K562 (cell line): ENCODE measurements around the gene FCGR2B. TPM values are rescaled to one million over a fixed set of nuclear protein-coding genes. Genes with fewer than 3 reads are reported as not detected.
"Not testable (repeated sequence)": the region's sequence is repeated elsewhere in the genome, so short reads cannot be mapped to it uniquely, and the experiment has no call there.

ENCODE experiments used
- ATAC-seq: fragments of 200-7000 bp; cut with Tn5 transposase; 3 replicates; pipeline ENCODE4 v1.9.1; 2020; ENCODE audit warnings: moderate library complexity
- BruUV-seq: library from RNA; stranded (reverse); fragments of 400-500 nt; replicated peaks from 2 replicates; lab custom pipeline; 2021; lab: Mats Ljungman, UMichigan
- CTCF ChIA-PET: fragments of 300-600 bp; formaldehyde crosslinking; extraction: SDS; loops from one replicate; lab custom pipeline; 2021; ENCODE audit warnings: low intra/inter-chr PET ratio; lab: Yijun Ruan, JAX
- POLR2A ChIA-PET: fragments of 300-600, 350-650 bp; sonication (Branson Sonifier 250); formaldehyde crosslinking; extraction: SDS; loops from one replicate; lab custom pipeline; 2021; ENCODE audit warnings: antibody characterized with exemption, inconsistent platforms; lab: Yijun Ruan, JAX
- DNase-seq, 4 experiments: peaks; one replicate each; pipeline versions ENCODE4 v3.0.0 to v3.0.0-alpha.2; 2011 to 2018; ENCODE audit warnings: low spot score in 3 of 4, mixed read lengths in 3 of 4; ENCODE audit errors: extremely low read depth in 1 of 4
- FAIRE-seq: peaks from 2 replicates; lab custom pipeline; 2011; peaks lifted over from hg19 to GRCh38; lab: Jason Lieb, UNC
- H2AFZ ChIP-seq: 2 replicates; pipeline ENCODE4 v1.6.0; 2011; ENCODE audit warnings: low read depth, low read length, control low read depth, inconsistent platforms
- H3K27ac ChIP-seq: fragments of 200-600 bp; 3 replicates; pipeline ENCODE4 v1.8.0; 2011; ENCODE audit warnings: low read depth, mild to moderate bottlenecking, control low read depth, inconsistent platforms, low read length, moderate library complexity, mixed read lengths; ENCODE audit errors: extremely low read depth
- H3K27me3 ChIP-seq, 2 experiments: fragments of 300-600 bp in 1 of 2; 2 replicates in 1 of 2; 3 replicates in 1 of 2; pipeline versions ENCODE4 v1.6.0 to v1.8.0; 2011; ENCODE audit warnings: inconsistent platforms in 2 of 2, low read length in 2 of 2, mild to moderate bottlenecking in 1 of 2, mixed read lengths in 1 of 2, moderate library complexity in 1 of 2; ENCODE audit not compliant: control insufficient read depth in 2 of 2, insufficient read depth in 2 of 2
- H3K36me3 ChIP-seq: fragments of 300-600 bp; 3 replicates; pipeline ENCODE4 v1.8.0; 2011; ENCODE audit warnings: mild to moderate bottlenecking, low read length, inconsistent platforms; ENCODE audit not compliant: control insufficient read depth, insufficient read depth
- H3K4me1 ChIP-seq, 2 experiments: fragments of 200-600 bp in 1 of 2; replicated peaks in 1 of 2; 2 replicates in 1 of 2; 3 replicates in 1 of 2; pipeline versions ENCODE4 v1.5.1 to v1.8.0; 2011; ENCODE audit warnings: inconsistent platforms in 2 of 2, low read length in 2 of 2, mild to moderate bottlenecking in 1 of 2, mixed read lengths in 1 of 2, moderate library complexity in 1 of 2; ENCODE audit not compliant: control insufficient read depth in 2 of 2, insufficient read depth in 2 of 2
- H3K4me2 ChIP-seq: 2 replicates; pipeline ENCODE4 v1.6.1; 2011; ENCODE audit warnings: low read length, control low read depth, inconsistent platforms, mixed read lengths; ENCODE audit not compliant: insufficient read depth
- H3K4me3 ChIP-seq: fragments of 200-600 bp; sonication (generic), shearing (Covaris generic); 2 replicates; pipeline ENCODE4 v1.5.1; 2016; ENCODE audit warnings: control low read depth, inconsistent platforms
- H3K79me2 ChIP-seq: fragments of 200-600 bp; 3 replicates; pipeline ENCODE4 v1.8.0; 2011; ENCODE audit warnings: low read length, inconsistent platforms; ENCODE audit not compliant: control insufficient read depth, insufficient read depth
- H3K9ac ChIP-seq, 2 experiments: 2 replicates each; pipeline versions ENCODE4 v1.6.0 to v1.6.1; 2011; ENCODE audit warnings: low read depth in 2 of 2, low read length in 2 of 2, control low read depth in 1 of 2, inconsistent platforms in 1 of 2, mild to moderate bottlenecking in 1 of 2, mixed read lengths in 1 of 2; ENCODE audit not compliant: insufficient read depth in 1 of 2
- H3K9me1 ChIP-seq: one replicate; pipeline ENCODE4 v1.6.0; 2011; ENCODE audit warnings: inconsistent platforms, mild to moderate bottlenecking, low read length, moderate library complexity; ENCODE audit not compliant: control insufficient read depth, insufficient read depth
- H3K9me3 ChIP-seq: replicated peaks from 2 replicates; pipeline ENCODE4 v1.5.1; 2011; ENCODE audit warnings: low read depth, low read length, inconsistent platforms; ENCODE audit not compliant: control insufficient read depth, insufficient read depth
- H4K20me1 ChIP-seq: replicated peaks from 2 replicates; pipeline ENCODE4 v1.6.1; 2011; ENCODE audit warnings: low read length, inconsistent platforms, mixed read lengths; ENCODE audit not compliant: control insufficient read depth, insufficient read depth
- GATAD2B ChIP-seq: fragments of 450-650 bp; IDR thresholded peaks from 2 replicates; pipeline ENCODE4 v1.6.1; 2017; ENCODE audit warnings: mild to moderate bottlenecking, borderline replicate concordance
- HDAC8 ChIP-seq: fragments of 450-650 bp; IDR thresholded peaks from 2 replicates; pipeline ENCODE4 v1.6.1; 2016; ENCODE audit warnings: mild to moderate bottlenecking, missing genetic modification characterization, moderate library complexity, missing compliant biosample characterization
- MITF ChIP-seq: IDR thresholded peaks from 2 replicates; pipeline ENCODE4 v1.6.1; 2014; ENCODE audit warnings: antibody characterized with exemption
- NCOA1 ChIP-seq: fragments of 450-650 bp; IDR thresholded peaks from 2 replicates; pipeline ENCODE4 v1.6.1; 2016; ENCODE audit warnings: low read depth
- PRMT5 ChIP-seq: sonication (generic); formaldehyde crosslinking; IDR thresholded peaks from 2 replicates; pipeline ENCODE4 v1.5.0; 2020; ENCODE audit warnings: missing genetic modification reagents
- RBBP5 ChIP-seq: fragments of 200-600 bp; sonication (generic); IDR thresholded peaks from 2 replicates; pipeline ENCODE4 v1.6.1; 2012; ENCODE audit warnings: borderline replicate concordance, mild to moderate bottlenecking, low read length, control low read depth, inconsistent platforms; ENCODE audit not compliant: insufficient read depth, poor library complexity, severe bottlenecking
- RBM22 ChIP-seq: fragments of 200-400 bp; formaldehyde crosslinking; IDR thresholded peaks from 2 replicates; pipeline ENCODE4 v1.6.1; 2018; ENCODE audit warnings: low read length, low read depth; ENCODE audit not compliant: poor library complexity, severe bottlenecking
- RCOR1 ChIP-seq, 2 experiments: IDR thresholded peaks; 2 replicates each; pipeline ENCODE4 v1.6.1; 2012; ENCODE audit warnings: low read depth in 2 of 2, low read length in 2 of 2, borderline replicate concordance in 1 of 2, improper control_type of control experiment in 1 of 2
- THRAP3 ChIP-seq: fragments of 450-650 bp; IDR thresholded peaks from 2 replicates; pipeline ENCODE4 v1.6.1; 2016; ENCODE audit warnings: mild to moderate bottlenecking, inconsistent platforms, borderline replicate concordance
- XRCC5 ChIP-seq: fragments of 200-400 bp; formaldehyde crosslinking; IDR thresholded peaks from 2 replicates; pipeline ENCODE4 v1.6.1; 2017; ENCODE audit warnings: low read depth, mild to moderate bottlenecking, low read length
- ZBTB5 ChIP-seq: fragments of 450-650 bp; IDR thresholded peaks from 2 replicates; pipeline ENCODE4 v1.6.1; 2017; ENCODE audit warnings: antibody characterized with exemption
- ZNF24 ChIP-seq: fragments of 450-650 bp; IDR thresholded peaks from 2 replicates; pipeline ENCODE4 v1.6.1; 2016
- ZNF253 ChIP-seq: fragments of 250-450 bp; sonication (Bioruptor Pico); conservative IDR thresholded peaks from 2 replicates; pipeline ENCODE4 v1.6.1; 2021; ENCODE audit warnings: mild to moderate bottlenecking
- WGBS: fragments of 100-300 bp; shearing (Covaris generic); methylation state at CpG from one replicate; pipeline ENCODE4 v1.1.6; 2016; ENCODE audit warnings: low coverage, mixed read lengths; ENCODE audit not compliant: insufficient coverage; ENCODE audit errors: missing lambda C conversion rate; 5-methylcytosine and 5-hydroxymethylcytosine counted together
- in situ Hi-C: fragments of 300-500 bp; cut with MboI; formaldehyde crosslinking; loops from 4 replicates; pipeline ENCODE4 v1.15.0; 2018; ENCODE audit warnings: inconsistent platforms, mixed read lengths
- intact Hi-C: fragments of 100-400 bp; cut with micrococcal nuclease; formaldehyde crosslinking; loops from 2 replicates; pipeline ENCODE4 v1.14.2; 2022
- polyA plus RNA-seq, 8 experiments: library from polyadenylated mRNA; depleted of rRNA in 4 of 8; stranded (reverse) in 5 of 8; unstranded in 3 of 8; fragments of >200 nt; fragmentation: Nextera tagmentation in 2 of 8; fragmentation: Illumina TruSeq in 1 of 8; extraction: Ambion mirVana in 2 of 8; extraction: Trizol in 1 of 8; gene quantifications; 2 replicates each; pipeline versions ENCODE4 v1.2.1 to v1.2.3, GENCODE V29; 2011 to 2014; ENCODE audit warnings: inconsistent platforms in 1 of 8, missing spikeins in 1 of 8
- total RNA-seq, 7 experiments: library from RNA; depleted of rRNA in 6 of 7; stranded (reverse); fragments of >200 nt in 6 of 7; fragmentation: Illumina TruSeq in 2 of 7; extraction: Trizol in 2 of 7; gene quantifications; 2 replicates each; pipeline versions ENCODE4 v1.2.1 to v1.2.3, GENCODE V29; 2011 to 2021; ENCODE audit warnings: low replicate concordance in 1 of 7

The FCGR2B gene
- total and polyA plus RNA-seq, 9 of the 15 experiments (the other 6 are each of a cell fraction or from before 2014, with no cell fraction given): 1.7 to 8.9 (median 3.9) TPM

- intact Hi-C loops, ATAC-seq, H3K36me3 ChIP-seq, BruUV-seq, H3K27ac ChIP-seq, DNase-seq, H3K4me3 ChIP-seq, H3K9ac ChIP-seq, CTCF ChIA-PET, H3K9me3 ChIP-seq, H4K20me1 ChIP-seq, FAIRE-seq, H3K4me2 ChIP-seq, H3K79me2 ChIP-seq, H3K4me1 ChIP-seq, H3K27me3 ChIP-seq, H2AFZ ChIP-seq, POLR2A ChIA-PET, H3K9me1 ChIP-seq: not testable (repeated sequence)
- WGBS: 43% methylated on average over 2 of the region's 3 CpGs
- in situ Hi-C loops: loop anchor here (5.0 kb wide), 1 partner anchor 83 kb away; no protein-coding TSS in a partner anchor
These were observed 12.0 kb downstream of the FCGR2B start for GRCh38 chr1:161674908-161675307.

- TF ChIP-seq MITF (no peak), GATAD2B (no peak), RBM22 (no peak), HDAC8 (tag) (no peak), ZBTB5 (no peak), NCOA1 (no peak), RBBP5 (no peak), THRAP3 (no peak), XRCC5 (no peak), ZNF24 (no peak), ZNF253 (CRISPR knock-in tag) (no peak), PRMT5 (no peak), RCOR1 (IDR thresholded peaks at IDR 0.05; ENCODE audit: borderline replicate concordance in 1 of 2, low read depth in 2 of 2, low read length in 2 of 2) (no peak)
- DNase-seq: no peak
- no peaks in the 10 kb centered on the region for H3K79me2 ChIP-seq
- in situ Hi-C loops: no loop called here
- no peaks in the 10 kb centered on the region for H3K27me3 ChIP-seq
- 84% methylated on average over 2 of the region's 2 CpGs for WGBS
- H3K4me1 ChIP-seq: no peaks in the 10 kb centered on the region; a peak in 1 of 5 replicates
- no peak overlapping the region for H3K4me3 ChIP-seq
- H3K9me1 ChIP-seq: no peaks in the 10 kb centered on the region
- no peaks in the 10 kb centered on the region for H4K20me1 ChIP-seq
- ChIA-PET CTCF (no interaction called here), POLR2A (no interaction called here)
- no peaks in the 10 kb centered on the region for H3K9me3 ChIP-seq
- H3K27ac ChIP-seq: no peak overlapping the region
- intact Hi-C loops: no loop called here
- ATAC-seq: no peak
- H2AFZ ChIP-seq: no peak overlapping the region
- BruUV-seq: no TSS peak
- H3K4me2 ChIP-seq: no peak overlapping the region
- H3K36me3 ChIP-seq: no peaks in the 10 kb centered on the region
- H3K9ac ChIP-seq: no peak overlapping the region
- FAIRE-seq: no peak
These were observed 13.5 kb downstream of the FCGR2B start for GRCh38 chr1:161676441-161676840.
